ENCODE measurements around the gene CMSS1. TPM values are rescaled to one million over a fixed set of nuclear protein-coding genes. Genes with fewer than 3 reads are reported as not detected.

The CMSS1 gene
- total RNA-seq, 4 donors from 2014 or later, result 11.2 to 16.3 (median 14.1) TPM

DNA sequence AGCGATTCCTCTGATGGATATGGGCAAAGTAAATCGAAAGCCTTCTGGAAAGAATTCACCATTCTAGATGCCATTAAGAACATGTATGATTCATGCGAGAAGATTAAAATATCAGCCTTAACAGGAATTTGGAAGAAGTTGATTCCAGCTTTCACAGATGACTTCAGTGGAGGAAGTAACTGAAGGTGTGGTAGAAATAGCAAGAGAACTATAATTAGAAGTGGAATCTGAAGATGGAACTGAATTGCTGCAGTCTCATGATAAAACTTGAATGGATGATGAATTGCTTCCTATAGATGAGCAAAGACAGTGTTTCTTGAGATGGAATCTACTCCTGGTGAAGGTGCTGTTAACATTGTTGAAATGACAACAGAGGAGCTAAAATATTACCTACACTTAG lies 413.0 kb downstream of the CMSS1 start:
- TF ChIP-seq, protein P1, sequence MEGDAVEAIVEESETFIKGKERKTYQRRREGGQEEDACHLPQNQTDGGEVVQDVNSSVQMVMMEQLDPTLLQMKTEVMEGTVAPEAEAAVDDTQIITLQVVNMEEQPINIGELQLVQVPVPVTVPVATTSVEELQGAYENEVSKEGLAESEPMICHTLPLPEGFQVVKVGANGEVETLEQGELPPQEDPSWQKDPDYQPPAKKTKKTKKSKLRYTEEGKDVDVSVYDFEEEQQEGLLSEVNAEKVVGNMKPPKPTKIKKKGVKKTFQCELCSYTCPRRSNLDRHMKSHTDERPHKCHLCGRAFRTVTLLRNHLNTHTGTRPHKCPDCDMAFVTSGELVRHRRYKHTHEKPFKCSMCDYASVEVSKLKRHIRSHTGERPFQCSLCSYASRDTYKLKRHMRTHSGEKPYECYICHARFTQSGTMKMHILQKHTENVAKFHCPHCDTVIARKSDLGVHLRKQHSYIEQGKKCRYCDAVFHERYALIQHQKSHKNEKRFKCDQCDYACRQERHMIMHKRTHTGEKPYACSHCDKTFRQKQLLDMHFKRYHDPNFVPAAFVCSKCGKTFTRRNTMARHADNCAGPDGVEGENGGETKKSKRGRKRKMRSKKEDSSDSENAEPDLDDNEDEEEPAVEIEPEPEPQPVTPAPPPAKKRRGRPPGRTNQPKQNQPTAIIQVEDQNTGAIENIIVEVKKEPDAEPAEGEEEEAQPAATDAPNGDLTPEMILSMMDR (IDR thresholded peaks at IDR 0.05), result no peak

More for the DNA sequence above, 413.0 kb downstream of the CMSS1 start:
- no peak overlapping the region for H3K4me3 ChIP-seq
- no peaks in the 10 kb centered on the region for H3K27me3 ChIP-seq
- intact Hi-C loops (cut with DNase I), result loop anchor here (10.0 kb wide), 1 partner anchor 56 kb away; no protein-coding TSS in a partner anchor
- no peaks in the 10 kb centered on the region for H3K9me3 ChIP-seq
- H3K27ac ChIP-seq (replicated peaks in 1 of 4), result no peak overlapping the region
- peaks cover 0 to 11% (median 5%) of the 10 kb centered on the region in 4 donors for H3K4me1 ChIP-seq
- H3K36me3 ChIP-seq, result no peaks in the 10 kb centered on the region
- no peak for DNase-seq (ENCODE audit: extremely low spot score)
- 92% methylated on average over 3 of the region's 3 CpGs for WGBS

Small RNAs within 50 kb of the gene (small RNA-seq; reads per million reads assigned to genes)
- 0 reads per million in 3 donors for gene MIR3921

Other genes with a start within 250 kb of the CMSS1 start
- gene COL8A1, start 179.3 kb upstream of the CMSS1 start, total RNA-seq, result 100 to 1,000 TPM in 1 of 4 donors, 10 to 100 TPM in 3; 31.5 to 139 (median 71.4) TPM

All from esophagus muscularis mucosa (tissue), 4 donors.